GM18861 (cell line): Measurements from ENCODE around the gene LYSMD4.

Source experiments
- ATAC-seq: cut with Tn5 transposase; IDR thresholded peaks from one replicate; pipeline ENCODE4 v1.9.1; 2021; ENCODE audit not compliant: unreplicated experiment

LYSMD4 gene

GRCh38 chr15:99707473-99708270, 25.6 kb downstream of the LYSMD4 start:
- no peak for ATAC-seq

GRCh38 chr15:99706557-99707303, 26.5 kb downstream of the LYSMD4 start:
- ATAC-seq, result no peak

GRCh38 chr15:99704444-99704838, 28.8 kb downstream of the LYSMD4 start:
- peak; percentile 80 for ATAC-seq

GRCh38 chr15:99703603-99704443, 29.4 kb downstream of the LYSMD4 start:
- peak; percentile 6 for ATAC-seq

- no peak for ATAC-seq
Observed at GRCh38 chr15:99702895-99703602, 30.2 kb downstream of the LYSMD4 start.

- no peak for ATAC-seq
Observed at GRCh38 chr15:99696096-99696495, 37.1 kb downstream of the LYSMD4 start.

- ATAC-seq, result no peak
Observed at GRCh38 chr15:99692825-99693224, 40.4 kb downstream of the LYSMD4 start.

GRCh38 chr15:99686290-99686689, 46.9 kb downstream of the LYSMD4 start:
- no peak for ATAC-seq

- ATAC-seq, result no peak
Observed at GRCh38 chr15:99683000-99683670, 50.1 kb downstream of the LYSMD4 start.

- no peak for ATAC-seq
Observed at GRCh38 chr15:99682455-99682854, 50.8 kb downstream of the LYSMD4 start.

- ATAC-seq, result no peak
Observed at GRCh38 chr15:99681990-99682389, 51.2 kb downstream of the LYSMD4 start.

- ATAC-seq, result no peak
Observed at GRCh38 chr15:99680276-99680675, 53.0 kb downstream of the LYSMD4 start.

- ATAC-seq, result peak; percentile 67
Observed at GRCh38 chr15:99677540-99678134, 55.6 kb downstream of the LYSMD4 start.
